ENCODE data around the gene GFM2.
"Not testable (repeated sequence)": the region's sequence is repeated elsewhere in the genome, so short reads cannot be mapped to it uniquely, and the experiment has no call there.

Gene GFM2

GRCh38 chr5:74766849-74767578, at the start of gene GFM2, which contains the start of gene NSA2:
GFM2 (minus strand) TSS chr5:74767117; CDS start chr5:74763742, 3,375 bp downstream.
NSA2 (plus strand) TSS chr5:74767249; CDS start chr5:74767361, 112 bp downstream.
- no peaks in the 10 kb centered on the region; the same call in 1 of the 2 replicates for H3K36me3 ChIP-seq (ENCODE audit: control insufficient read depth, insufficient read depth, low read length)
- no peaks in the 10 kb centered on the region for H3K4me1 ChIP-seq (ENCODE audit: control insufficient read depth, insufficient read depth, low read length)
- no peak within 1 kb of the TSS for H3K27ac ChIP-seq (ENCODE audit: low read length)
- no peaks in the 10 kb centered on the region for H3K9me3 ChIP-seq (ENCODE audit: control insufficient read depth, insufficient read depth, low read length)
- H3K27me3 ChIP-seq (ENCODE audit: control insufficient read depth, insufficient read depth, low read length) = no peaks in the 10 kb centered on the region
- peak within 1 kb of the TSS; percentile 72 for H3K4me3 ChIP-seq (ENCODE audit: low read length)
- peak; percentile 63 for DNase-seq (ENCODE audit: low read depth, low spot score)
- no CpG with 5 or more reads among the region's 54 CpGs for WGBS (ENCODE audit: insufficient coverage, insufficient read length)

- H3K36me3 ChIP-seq (ENCODE audit: control insufficient read depth, insufficient read depth, low read length) = no peaks in the 10 kb centered on the region
- H3K27ac ChIP-seq (ENCODE audit: low read length) = no peak overlapping the region
- DNase-seq (ENCODE audit: low read depth, low spot score) = no peak
- H3K27me3 ChIP-seq (ENCODE audit: control insufficient read depth, insufficient read depth, low read length) = no peaks in the 10 kb centered on the region
- no peak overlapping the region for H3K4me3 ChIP-seq (ENCODE audit: low read length)
- no CpG with 5 or more reads among the region's 4 CpGs for WGBS (ENCODE audit: insufficient coverage, insufficient read length)
- no peaks in the 10 kb centered on the region; the same call in 1 of the 2 replicates for H3K4me1 ChIP-seq (ENCODE audit: control insufficient read depth, insufficient read depth, low read length)
- H3K9me3 ChIP-seq (ENCODE audit: control insufficient read depth, insufficient read depth, low read length) = no peaks in the 10 kb centered on the region
Observed at GRCh38 chr5:74810915-74811314, 44.0 kb upstream of the GFM2 start.

GRCh38 chr5:74801941-74802340, 35.0 kb upstream of the GFM2 start:
- peaks cover 12% of the 10 kb centered on the region for H3K36me3 ChIP-seq (ENCODE audit: control insufficient read depth, insufficient read depth, low read length)
- 100% methylated on average over 1 of the region's 1 CpG for WGBS (ENCODE audit: insufficient coverage, insufficient read length)

DNA sequence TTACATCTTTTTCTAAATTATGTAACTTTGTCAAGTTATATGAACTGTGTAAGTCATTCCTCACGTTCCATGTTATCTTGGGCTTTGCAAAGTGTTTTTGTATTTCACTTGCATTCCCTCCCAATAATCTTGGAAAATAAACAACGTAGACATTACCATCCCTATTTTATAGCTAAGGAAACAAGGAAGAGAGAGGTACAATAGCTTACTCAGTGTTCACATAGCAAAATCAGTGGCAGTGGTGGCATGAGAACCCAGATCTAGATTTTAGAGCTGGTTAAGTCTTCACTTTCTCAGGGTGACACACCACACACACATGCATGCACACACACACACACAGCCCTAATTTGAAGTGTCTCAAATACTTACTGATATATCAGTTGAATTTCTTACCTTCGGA, 34.3 kb upstream of the GFM2 start:
- Histone ChIP-seq H3K4me3 (ENCODE audit: low read length) (no peak overlapping the region), H3K9me3 (ENCODE audit: control insufficient read depth, insufficient read depth, low read length) (no peaks in the 10 kb centered on the region), H3K27me3 (ENCODE audit: control insufficient read depth, insufficient read depth, low read length) (no peaks in the 10 kb centered on the region), H3K36me3 (ENCODE audit: control insufficient read depth, insufficient read depth, low read length) (peaks cover 12% of the 10 kb centered on the region), H3K27ac (ENCODE audit: low read length) (no peak overlapping the region), H3K4me1 (ENCODE audit: control insufficient read depth, insufficient read depth, low read length) (no peaks in the 10 kb centered on the region)
- DNase-seq (ENCODE audit: low read depth, low spot score) = no peak
- WGBS (ENCODE audit: insufficient coverage, insufficient read length) = no CpG with 5 or more reads among the region's 3 CpGs

More at GRCh38 chr5:74801941-74802340, 35.0 kb upstream of the GFM2 start:
- H3K27me3 ChIP-seq (ENCODE audit: control insufficient read depth, insufficient read depth, low read length) = no peaks in the 10 kb centered on the region
- H3K27ac ChIP-seq (ENCODE audit: low read length) = no peak overlapping the region
- no peaks in the 10 kb centered on the region for H3K9me3 ChIP-seq (ENCODE audit: control insufficient read depth, insufficient read depth, low read length)
- no peak for DNase-seq (ENCODE audit: low read depth, low spot score)
- no peak overlapping the region for H3K4me3 ChIP-seq (ENCODE audit: low read length)
- H3K4me1 ChIP-seq (ENCODE audit: control insufficient read depth, insufficient read depth, low read length) = no peaks in the 10 kb centered on the region

DNA sequence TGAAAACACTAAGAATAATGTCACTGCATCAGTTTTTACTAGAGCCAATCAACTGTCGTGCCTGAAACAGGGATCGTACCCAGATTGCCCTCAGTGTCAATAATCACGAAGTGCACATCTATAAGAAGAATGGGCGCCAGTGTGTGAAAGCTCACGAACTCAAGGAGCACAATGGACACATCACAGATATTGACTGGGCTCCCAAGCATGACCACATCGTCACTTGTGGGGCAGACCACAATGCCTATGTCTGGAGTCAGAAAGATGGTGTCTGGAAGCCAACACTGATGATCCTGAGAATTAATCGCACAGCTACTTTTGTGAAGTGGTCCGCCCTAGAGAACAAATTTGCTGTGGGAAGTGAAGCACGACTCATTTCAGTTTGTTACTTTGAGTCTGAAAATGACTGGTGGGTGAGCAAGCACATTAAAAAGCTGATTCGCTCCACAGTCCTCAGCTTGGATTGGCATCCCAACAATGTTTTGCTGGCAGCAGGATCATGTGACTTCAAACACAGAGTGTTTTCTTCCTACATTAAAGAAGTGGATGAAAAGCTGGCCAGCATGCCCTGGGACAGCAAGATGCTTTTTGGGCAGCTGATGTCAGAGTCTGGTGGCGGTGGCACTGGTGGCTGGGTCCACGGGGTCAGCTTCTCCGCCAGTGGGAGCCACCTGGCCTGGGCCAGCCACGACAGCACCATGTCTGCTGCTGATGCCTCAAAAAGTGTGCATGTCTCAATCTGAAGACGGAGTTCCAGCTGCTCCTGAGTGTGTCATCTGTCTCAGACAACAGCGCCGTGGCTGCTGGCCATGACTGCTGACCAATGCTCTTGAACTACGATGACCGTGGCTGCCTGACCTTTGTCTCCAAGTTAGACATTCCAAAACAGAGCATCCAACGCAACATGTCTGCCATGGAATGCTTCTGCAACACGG, 32.3 kb upstream of the GFM2 start:
- no peak overlapping the region for H3K4me3 ChIP-seq (ENCODE audit: low read length)
- no peak overlapping the region for H3K27ac ChIP-seq (ENCODE audit: low read length)
- no peak for DNase-seq (ENCODE audit: low read depth, low spot score)
- peaks cover 12% of the 10 kb centered on the region for H3K36me3 ChIP-seq (ENCODE audit: control insufficient read depth, insufficient read depth, low read length)
- WGBS (ENCODE audit: insufficient coverage, insufficient read length) = no CpG with 5 or more reads among the region's 21 CpGs
- no peaks in the 10 kb centered on the region for H3K9me3 ChIP-seq (ENCODE audit: control insufficient read depth, insufficient read depth, low read length)
- no peaks in the 10 kb centered on the region for H3K4me1 ChIP-seq (ENCODE audit: control insufficient read depth, insufficient read depth, low read length)
- H3K27me3 ChIP-seq (ENCODE audit: control insufficient read depth, insufficient read depth, low read length) = no peaks in the 10 kb centered on the region

DNA sequence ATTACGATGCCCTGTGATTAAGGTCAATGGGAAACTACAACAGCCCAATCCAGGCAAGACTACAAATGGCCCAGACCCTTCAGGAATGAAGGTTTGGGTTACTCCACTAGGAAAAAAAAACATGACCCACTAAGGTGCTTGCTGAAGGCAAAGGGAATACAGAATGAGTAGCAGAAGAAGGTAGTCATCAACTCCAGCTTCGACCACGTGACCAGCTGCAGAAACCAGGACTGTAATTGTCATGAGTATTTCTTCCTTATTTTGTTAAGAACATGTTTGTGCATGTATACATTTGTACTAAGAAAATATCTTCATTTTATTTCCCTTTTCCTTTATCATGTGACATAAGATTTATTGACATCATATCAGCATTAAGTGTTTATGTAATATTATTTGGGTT, 24.8 kb upstream of the GFM2 start:
- not testable (repeated sequence) for H3K4me1 ChIP-seq (ENCODE audit: control insufficient read depth, insufficient read depth, low read length); DNase-seq (ENCODE audit: low read depth, low spot score); H3K27ac ChIP-seq (ENCODE audit: low read length); H3K4me3 ChIP-seq (ENCODE audit: low read length); H3K27me3 ChIP-seq (ENCODE audit: control insufficient read depth, insufficient read depth, low read length); H3K9me3 ChIP-seq (ENCODE audit: control insufficient read depth, insufficient read depth, low read length)
- H3K36me3 ChIP-seq (ENCODE audit: control insufficient read depth, insufficient read depth, low read length) = peaks cover 11% of the 10 kb centered on the region
- WGBS (ENCODE audit: insufficient coverage, insufficient read length) = no CpG with 5 or more reads among the region's 3 CpGs

GRCh38 chr5:74787424-74787823, 20.5 kb upstream of the GFM2 start:
- WGBS (ENCODE audit: insufficient coverage, insufficient read length) = no CpG with 5 or more reads among the region's 6 CpGs
- H3K36me3 ChIP-seq (ENCODE audit: control insufficient read depth, insufficient read depth, low read length) = peaks cover 11% of the 10 kb centered on the region
- H3K4me3 ChIP-seq (ENCODE audit: low read length) = no peak overlapping the region
- H3K27ac ChIP-seq (ENCODE audit: low read length) = no peak overlapping the region
- no peaks in the 10 kb centered on the region; the same call in 1 of the 2 replicates for H3K4me1 ChIP-seq (ENCODE audit: control insufficient read depth, insufficient read depth, low read length)
- H3K9me3 ChIP-seq (ENCODE audit: control insufficient read depth, insufficient read depth, low read length) = no peaks in the 10 kb centered on the region
- DNase-seq (ENCODE audit: low read depth, low spot score) = no peak
- no peaks in the 10 kb centered on the region for H3K27me3 ChIP-seq (ENCODE audit: control insufficient read depth, insufficient read depth, low read length)

- Histone ChIP-seq H3K9me3 (ENCODE audit: control insufficient read depth, insufficient read depth, low read length) (no peaks in the 10 kb centered on the region), H3K27ac (ENCODE audit: low read length) (no peak overlapping the region), H3K27me3 (ENCODE audit: control insufficient read depth, insufficient read depth, low read length) (no peaks in the 10 kb centered on the region), H3K4me3 (ENCODE audit: low read length) (no peak overlapping the region), H3K4me1 (ENCODE audit: control insufficient read depth, insufficient read depth, low read length) (no peaks in the 10 kb centered on the region; the same call in 1 of the 2 replicates), H3K36me3 (ENCODE audit: control insufficient read depth, insufficient read depth, low read length) (peaks cover 11% of the 10 kb centered on the region)
- no CpG with 5 or more reads among the region's 6 CpGs for WGBS (ENCODE audit: insufficient coverage, insufficient read length)
- no peak for DNase-seq (ENCODE audit: low read depth, low spot score)
Observed at GRCh38 chr5:74786851-74787250, 19.9 kb upstream of the GFM2 start.

- H3K9me3 ChIP-seq (ENCODE audit: control insufficient read depth, insufficient read depth, low read length) = no peaks in the 10 kb centered on the region
- H3K27me3 ChIP-seq (ENCODE audit: control insufficient read depth, insufficient read depth, low read length) = no peaks in the 10 kb centered on the region
- H3K4me1 ChIP-seq (ENCODE audit: control insufficient read depth, insufficient read depth, low read length) = no peaks in the 10 kb centered on the region
- H3K36me3 ChIP-seq (ENCODE audit: control insufficient read depth, insufficient read depth, low read length) = peaks cover 7% of the 10 kb centered on the region; the same call in 1 of the 2 replicates
- H3K27ac ChIP-seq (ENCODE audit: low read length) = no peak overlapping the region
- no peak overlapping the region for H3K4me3 ChIP-seq (ENCODE audit: low read length)
- no CpG with 5 or more reads among the region's 2 CpGs for WGBS (ENCODE audit: insufficient coverage, insufficient read length)
- no peak for DNase-seq (ENCODE audit: low read depth, low spot score)
Observed at GRCh38 chr5:74778609-74779008, 11.7 kb upstream of the GFM2 start.

- Histone ChIP-seq H3K4me1 (ENCODE audit: control insufficient read depth, insufficient read depth, low read length) (no peaks in the 10 kb centered on the region), H3K36me3 (ENCODE audit: control insufficient read depth, insufficient read depth, low read length) (peaks cover 3% of the 10 kb centered on the region; the same call in 1 of the 2 replicates)
- WGBS (ENCODE audit: insufficient coverage, insufficient read length) = no CpG with 5 or more reads among the region's 7 CpGs
Observed at GRCh38 chr5:74772359-74772758, 5.4 kb upstream of the GFM2 start.

More at GRCh38 chr5:74772359-74772758, 5.4 kb upstream of the GFM2 start:
- no peak overlapping the region for H3K4me3 ChIP-seq (ENCODE audit: low read length)
- no peak overlapping the region for H3K27ac ChIP-seq (ENCODE audit: low read length)
- no peak for DNase-seq (ENCODE audit: low read depth, low spot score)
- H3K27me3 ChIP-seq (ENCODE audit: control insufficient read depth, insufficient read depth, low read length) = no peaks in the 10 kb centered on the region
- no peaks in the 10 kb centered on the region for H3K9me3 ChIP-seq (ENCODE audit: control insufficient read depth, insufficient read depth, low read length)

Measured in iPS DF 6.9 (cell line).